Measurements from ENCODE around the gene PRR15L.
"Not testable (repeated sequence)": the region's sequence is repeated elsewhere in the genome, so short reads cannot be mapped to it uniquely, and the experiment has no call there.

Gene PRR15L, protein sequence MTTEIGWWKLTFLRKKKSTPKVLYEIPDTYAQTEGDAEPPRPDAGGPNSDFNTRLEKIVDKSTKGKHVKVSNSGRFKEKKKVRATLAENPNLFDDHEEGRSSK

DNA sequence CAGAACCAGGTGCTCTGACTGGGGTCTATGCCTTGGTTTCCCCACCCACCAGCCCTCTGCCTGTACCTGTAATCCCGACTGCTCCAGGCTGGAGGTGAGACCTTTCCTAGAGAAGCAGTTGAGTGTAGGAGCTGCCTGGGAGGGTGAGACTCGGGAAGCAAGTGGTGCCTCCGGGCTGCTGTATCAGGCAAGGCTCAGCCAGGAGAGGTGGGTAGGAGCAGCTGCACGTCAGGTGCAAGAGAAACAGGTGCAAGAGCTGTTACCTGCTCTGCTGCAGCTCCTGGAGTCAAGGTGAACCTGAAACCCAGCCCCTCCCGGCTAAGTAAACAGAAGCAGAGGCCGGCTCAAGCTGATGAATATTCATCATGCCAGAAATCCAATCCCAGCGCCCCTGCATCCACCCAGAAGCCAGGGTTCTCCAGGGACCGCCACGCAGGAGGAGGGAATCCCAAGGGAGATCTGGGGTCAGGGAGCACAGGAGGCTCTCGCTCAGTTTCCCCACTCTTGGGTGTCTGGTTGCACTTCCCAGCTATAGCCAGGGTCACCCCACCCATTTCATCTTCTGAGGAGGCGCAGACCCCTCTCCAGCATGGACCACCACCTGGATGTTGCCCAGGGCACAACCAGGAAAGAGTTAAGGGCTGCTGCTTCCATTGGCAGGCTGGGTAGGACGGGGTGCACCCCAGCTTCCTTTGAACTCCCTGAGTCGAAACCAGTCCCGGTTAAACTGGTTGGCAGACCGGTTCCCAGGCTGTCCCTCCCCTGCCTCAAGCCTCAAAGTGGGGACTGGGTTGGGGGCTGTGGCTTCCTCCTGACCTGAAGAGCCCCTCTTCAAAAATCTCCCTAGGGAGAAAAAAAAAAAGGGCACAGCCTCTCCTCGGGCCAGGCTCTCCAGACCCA is at the start of gene PRR15L:
Gene PRR15L (minus strand): TSS at position 293 of the 900 bp plus-strand sequence. CDS start 4,649 bp downstream, outside the sequence.
- DNase-seq = no peak

DNA sequence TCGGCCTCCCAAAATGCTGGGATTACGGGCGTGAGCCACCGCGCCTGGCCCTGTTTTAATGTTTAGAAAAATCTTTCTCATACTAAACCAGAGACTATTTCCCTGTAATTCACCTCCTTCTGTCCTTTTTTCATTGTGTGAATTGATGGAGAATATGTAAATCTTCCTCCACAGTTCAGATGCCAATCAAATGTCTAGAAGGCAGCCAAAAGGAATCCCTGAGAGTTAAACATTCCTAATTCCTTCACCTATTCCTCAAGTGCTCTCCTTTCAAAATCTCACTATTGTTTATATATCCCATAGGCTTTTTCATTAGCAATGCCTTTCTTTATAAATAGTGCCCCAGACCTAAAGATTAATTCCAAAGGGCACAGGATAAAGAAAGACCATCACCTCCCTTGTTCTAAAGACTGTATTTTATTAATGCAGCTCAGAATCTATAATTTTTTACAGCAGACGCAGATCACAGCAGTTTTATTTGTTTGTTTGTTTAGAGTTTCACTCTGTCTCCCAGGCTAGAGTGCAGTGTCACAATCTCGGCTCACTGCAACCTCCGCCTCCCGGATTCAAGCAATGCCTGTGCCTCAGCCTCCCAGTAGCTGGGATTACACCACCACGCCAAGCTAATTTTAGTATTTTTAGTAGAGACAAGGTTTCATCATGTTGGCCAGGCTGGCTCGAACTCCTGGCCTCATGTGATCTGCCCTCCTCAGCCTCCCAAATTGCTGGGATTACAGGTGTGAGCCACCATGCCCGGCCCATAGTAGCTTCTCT is 49.4 kb upstream of the PRR15L start:
- no peak for DNase-seq

DNA sequence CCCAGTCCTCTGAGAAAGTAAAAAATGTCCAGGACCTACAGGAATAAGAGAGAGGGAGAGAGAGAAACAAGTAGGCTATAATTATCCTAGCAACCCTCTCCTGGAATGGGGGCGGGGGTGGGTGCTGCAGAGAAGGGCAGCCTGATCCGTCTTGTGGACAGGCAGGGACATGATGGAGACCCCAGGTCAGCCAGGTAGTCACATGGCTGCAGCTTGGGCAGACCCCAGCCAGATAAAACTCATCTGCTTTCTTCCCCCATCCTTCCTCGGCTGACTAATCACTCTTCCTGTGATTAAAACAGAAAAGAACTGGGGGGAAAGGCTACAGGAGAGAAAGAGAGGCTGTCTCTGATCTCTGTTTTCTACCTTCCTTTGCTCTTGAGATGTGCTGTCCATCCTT is 47.3 kb upstream of the PRR15L start:
- no peak for DNase-seq

DNA sequence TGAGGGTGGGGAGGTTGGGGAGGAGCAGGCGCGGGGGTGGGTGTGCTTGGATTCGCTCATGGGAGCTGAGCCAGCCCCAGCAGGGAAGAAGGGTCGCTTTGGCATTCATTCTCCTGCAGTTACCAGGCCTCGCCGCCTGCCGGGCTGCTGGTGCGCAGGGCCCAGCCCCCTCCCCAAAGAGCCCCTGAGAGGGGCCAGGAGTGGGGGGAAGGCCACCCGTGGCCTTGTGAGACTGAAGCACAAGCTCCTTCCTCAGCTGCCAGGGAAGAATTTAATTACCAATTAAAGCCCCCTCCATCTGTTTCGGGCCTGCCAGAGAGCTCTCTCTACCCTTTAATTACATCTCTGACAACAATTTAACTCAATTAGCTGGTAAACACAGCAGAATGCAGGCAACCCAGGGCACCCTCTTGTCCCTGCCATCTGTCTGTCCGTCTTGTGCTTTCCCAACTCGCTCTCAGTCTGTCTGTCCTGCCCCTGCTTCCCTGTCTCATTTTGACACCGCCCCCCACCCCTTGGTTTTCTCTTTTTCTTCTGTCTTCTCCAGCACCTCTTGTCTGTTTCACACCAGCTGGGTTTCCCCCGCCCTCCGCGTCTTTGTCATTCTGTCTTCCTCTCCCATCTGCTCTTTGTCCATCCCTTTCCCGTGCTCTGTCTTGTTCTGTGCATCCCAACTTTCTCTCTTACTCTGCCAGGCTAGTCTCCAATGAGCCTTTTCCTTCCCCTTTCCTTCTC is 45.9 kb upstream of the PRR15L start:
- DNase-seq = no peak

DNA sequence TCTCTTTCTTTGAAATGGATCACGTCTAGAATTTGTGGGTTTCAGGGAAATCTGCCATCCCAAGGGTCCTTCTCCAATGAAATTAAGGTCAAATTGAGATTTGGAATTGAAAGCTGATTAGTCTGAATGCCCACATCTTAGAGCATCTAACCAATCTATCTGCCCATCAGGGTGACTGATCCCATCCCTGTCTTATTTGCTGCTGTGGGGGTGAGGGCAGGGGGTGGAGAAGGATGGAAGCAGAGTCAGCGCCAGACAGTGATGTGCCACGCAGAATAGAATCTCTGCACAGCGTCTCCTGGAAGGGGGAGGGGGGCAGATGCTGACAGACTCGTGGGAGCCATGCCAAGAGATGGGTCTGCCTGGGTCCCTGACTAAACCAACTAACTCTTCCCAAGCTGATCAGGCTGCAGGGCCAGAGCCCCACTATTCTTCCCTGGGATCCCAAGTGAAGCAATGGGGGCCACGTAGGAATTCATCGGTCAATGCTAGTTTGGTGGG is 45.3 kb upstream of the PRR15L start:
- DNase-seq = no peak

DNA sequence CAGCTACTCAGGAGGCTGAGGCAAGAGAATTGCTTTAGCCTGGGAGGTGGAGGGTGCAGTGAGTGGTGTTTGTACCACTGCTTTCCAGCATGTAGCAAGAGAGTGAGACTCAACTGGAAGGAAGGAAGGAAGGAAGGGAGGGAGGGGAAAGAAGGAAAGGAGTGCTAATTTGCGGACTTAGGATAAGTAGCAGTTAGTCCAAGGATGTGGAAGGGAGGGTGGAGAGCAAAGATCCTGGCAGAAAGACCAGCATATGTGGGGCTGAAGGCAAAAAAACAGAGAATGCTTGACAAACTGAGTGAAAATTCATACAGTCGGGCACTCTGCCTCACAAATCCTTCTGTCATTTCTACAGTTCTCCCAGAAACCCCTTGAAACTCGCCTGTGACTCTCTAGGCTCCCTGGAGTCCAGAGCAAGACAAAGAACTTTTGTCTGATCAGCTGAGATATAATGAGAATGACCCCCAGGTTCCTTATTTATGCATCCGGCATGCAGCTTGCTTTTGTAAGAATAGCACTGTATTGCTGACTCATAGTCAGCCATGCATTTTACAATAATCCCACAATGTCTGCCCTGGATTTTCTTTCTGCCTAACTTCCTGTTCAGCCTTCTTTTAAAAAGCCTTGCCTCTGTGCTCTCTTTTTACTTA is 44.7 kb upstream of the PRR15L start:
- no peak for DNase-seq

DNA sequence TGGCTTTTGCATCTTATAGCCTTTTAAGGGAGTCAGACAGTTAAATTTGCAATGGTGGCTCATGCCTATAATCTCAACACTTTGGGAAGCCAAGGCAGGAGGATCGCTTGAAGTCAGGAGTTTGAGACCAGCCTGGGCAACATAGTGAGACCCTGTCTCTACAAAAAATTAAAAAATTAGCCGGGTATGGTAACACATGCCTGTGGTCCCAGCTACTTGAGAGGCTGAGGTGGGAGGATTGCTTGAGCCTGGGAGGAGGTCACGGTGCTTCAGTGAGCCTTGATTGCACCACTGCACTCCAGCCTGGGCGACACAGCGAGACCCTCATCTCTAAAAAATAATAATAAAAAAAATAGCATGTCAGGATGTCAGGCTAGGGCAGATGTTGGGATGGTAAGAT is 44.0 kb upstream of the PRR15L start:
- not testable (repeated sequence) for DNase-seq

DNA sequence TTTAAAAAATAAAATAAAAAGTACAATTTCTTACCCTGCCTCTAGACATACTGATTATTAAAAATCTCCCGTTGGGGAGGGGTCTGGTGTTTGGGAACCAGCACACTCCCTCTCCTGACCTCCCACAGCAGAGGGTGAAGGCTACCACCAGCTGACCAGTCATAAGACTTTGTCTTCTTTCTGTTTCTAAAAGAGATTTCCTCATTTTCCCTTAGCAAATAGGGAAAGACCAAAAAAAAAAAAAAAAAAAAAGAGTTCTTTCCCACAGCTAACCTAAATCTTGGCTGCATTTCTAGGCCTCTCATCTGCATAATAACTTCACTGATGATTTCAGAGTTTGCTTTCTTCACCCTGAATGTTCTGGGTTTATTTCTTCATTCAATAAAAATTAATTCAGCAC is 43.5 kb upstream of the PRR15L start:
- DNase-seq = no peak

DNA sequence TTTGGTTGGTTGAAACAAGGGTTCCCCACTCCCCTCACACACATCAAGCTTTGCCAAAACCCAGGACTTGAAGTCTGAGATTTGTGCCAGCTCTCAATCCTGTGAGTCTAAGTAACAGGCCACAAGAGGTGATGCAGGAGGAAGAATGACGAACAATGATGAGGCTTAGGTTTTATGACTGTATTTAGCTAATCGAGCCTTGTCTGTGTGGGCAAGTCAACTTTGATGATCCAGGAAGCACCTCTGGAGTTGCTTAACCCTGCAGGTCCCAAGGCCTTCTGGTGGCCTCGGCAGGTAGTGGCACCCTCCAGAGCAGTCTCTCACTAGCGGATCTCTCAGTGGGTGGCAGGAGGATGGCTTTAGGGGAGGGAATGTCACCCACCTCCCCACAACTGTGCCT is 41.9 kb upstream of the PRR15L start:
- DNase-seq = no peak

DNA sequence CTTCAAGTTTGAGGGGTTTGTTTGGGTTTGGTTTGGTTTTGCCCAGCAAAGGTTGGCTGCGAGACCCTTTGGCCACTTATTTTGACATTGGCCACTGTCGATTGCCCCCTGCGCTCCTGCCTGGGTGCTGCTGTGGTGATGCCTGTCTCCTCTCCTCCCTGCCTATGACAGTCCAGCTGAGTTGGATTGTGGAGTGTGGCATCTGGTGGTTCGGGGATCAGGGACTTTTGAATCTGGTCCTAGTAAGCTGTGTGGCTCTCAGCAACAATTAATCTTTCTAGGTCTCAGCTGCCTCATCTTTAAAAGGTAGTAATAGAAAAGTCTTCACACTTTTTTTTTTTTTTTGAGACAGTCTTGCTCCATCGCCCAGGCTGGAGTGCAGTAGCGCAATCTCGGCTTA is 40.4 kb upstream of the PRR15L start:
- DNase-seq = no peak

DNA sequence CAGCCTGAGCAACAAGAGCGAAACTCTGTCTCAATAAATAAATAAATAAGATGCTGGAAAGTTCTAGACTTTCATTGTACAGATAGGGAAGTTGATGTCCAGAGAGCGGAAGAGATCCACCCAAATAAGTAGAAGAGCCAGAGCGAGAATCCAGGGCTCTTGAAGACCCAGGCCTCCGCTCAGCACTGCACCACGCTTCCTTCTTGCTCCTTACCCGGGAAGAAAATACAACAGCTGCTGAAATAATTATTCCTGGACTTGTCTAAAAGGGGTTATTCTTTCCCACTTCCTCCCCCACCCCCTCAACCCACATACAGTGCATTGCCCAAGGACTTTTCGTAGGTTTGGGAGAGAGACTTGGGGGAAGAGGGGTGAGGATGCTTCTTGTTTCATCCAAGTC is 39.9 kb upstream of the PRR15L start:
- DNase-seq = no peak

DNA sequence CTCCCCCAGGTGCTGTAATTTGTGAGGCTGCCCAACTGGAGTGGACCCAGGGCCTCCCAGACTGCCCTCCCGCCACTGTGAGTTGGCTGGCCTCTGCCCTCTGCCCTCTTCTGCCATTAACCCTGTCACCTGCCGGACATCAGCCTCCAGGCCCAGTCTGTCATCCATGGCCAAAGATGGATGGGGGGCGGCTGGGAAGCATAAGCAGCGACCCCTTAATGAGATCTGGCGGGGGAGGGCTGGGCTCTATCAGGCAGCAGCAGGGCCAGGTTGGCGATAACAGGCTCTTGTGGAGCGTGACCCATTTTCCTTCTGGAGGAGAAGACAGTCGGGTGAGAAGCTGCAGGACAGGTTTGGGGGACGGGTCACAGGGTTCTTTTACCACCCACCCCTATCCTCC is 38.5 kb upstream of the PRR15L start:
- DNase-seq = no peak

DNA sequence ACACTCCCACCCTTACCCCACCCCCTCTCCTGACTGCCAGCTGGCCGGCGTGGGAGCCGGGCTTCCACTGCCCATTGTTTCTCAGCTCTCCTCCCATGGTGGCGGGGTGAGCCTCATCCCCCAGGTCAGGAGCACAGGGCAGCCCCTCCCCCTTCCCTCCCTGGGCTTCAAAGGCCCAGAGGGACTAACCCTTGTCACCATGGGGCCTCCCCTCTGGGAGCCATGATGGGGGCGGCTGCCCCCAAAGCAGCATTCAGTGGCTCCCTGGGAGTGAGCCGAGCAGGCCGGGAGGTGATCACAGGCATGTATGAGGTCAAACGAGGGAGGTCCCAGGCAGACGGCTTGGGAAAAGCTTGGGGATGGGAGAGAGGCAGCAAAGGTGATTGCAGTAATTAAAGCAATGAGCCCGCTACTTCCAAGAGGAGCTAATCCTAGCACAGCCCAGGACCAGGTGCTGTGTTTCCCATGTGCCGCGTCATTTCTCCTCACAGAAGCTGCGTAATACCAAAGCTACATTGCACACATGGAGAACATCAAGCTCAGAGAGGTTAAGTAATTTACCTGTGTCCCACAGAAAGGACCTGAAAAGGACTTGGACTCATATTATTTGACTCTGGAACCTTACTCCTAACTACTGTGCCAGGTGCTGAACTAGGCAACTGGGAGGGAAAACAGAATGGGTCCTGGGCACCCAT is 37.7 kb upstream of the PRR15L start:
- no peak for DNase-seq

DNA sequence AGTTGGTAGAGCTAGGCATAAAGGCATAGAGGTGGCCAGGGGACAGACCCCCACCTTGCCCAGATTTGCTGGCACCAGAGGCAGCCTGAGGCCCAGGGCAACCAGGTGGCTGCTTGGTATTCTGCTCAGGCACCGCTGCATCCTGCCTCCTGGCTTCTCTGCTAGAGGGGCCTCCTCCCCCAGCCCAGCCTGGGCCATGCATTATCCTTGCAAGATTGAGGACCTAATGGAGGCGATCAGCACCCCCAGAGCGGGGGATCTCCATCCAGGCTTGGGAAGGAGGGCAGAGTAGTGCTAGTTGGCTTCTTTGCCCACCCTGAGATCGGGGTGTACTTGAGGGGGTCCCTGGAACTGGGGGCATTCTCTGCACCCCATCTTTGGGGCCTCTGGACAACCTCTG is 37.0 kb upstream of the PRR15L start:
- no peak for DNase-seq

DNA sequence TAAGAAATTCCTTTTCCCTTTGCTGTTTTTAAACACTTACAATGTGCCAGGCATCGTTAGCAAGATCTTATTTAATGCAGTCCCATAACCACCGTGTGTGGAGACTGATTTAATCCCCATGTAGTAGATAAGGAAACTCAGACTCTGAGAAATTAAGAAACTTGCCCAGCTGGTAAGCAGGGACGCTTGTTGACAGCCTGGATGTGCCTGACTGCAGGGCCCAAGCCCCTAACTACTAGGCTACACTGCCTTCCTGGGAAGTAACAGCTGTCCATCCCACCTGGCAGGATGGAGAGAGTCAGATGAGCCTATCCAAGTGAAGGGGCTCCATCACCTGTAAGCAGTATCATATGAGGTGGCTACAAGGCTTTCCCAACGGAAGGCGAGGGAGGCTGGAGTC is 36.3 kb upstream of the PRR15L start:
- DNase-seq = no peak

DNA sequence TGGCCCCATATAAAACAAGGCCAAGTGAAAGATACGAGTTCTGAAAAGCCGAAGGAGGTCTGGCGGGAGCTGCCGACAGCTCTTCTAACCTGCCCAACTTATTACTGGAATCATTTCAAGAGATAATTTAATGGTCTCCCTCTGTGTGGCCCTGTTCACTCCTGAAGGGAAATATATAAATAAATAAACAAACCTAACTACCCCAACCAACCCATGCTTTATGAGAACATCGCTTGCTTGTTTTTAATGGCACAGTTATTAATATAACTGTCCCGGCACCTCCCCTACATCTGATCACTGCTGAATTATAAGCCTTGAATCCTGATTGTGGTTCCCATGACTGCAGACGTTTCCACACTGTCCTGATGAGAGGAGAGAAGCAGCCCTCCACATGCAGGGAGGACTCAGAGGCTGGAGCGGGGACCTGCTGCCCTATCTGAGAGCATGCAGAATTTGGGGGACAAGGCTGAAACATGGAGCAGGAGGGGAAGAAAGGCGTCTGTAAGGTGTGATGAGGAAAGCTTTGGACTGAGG is 35.4 kb upstream of the PRR15L start:
- no peak for DNase-seq

DNA sequence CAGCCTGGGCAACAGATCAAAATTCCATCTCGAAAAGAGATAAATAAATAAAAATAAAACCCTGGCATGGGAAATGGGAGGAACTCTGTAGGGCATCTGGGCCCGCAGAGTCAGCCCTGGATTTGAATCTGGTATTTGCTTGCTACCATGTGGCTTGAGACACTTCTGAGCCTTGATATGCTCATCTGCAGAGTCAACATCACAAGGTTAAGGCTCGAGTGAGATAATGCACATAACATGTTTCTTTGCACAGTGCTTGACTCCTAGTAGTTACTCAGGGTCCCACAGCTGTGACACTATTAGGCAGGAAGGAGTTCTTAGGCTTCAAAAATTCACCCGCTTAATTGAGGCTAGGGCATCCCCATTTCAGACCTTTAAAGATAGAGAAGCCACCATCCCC is 34.5 kb upstream of the PRR15L start:
- DNase-seq = no peak

DNA sequence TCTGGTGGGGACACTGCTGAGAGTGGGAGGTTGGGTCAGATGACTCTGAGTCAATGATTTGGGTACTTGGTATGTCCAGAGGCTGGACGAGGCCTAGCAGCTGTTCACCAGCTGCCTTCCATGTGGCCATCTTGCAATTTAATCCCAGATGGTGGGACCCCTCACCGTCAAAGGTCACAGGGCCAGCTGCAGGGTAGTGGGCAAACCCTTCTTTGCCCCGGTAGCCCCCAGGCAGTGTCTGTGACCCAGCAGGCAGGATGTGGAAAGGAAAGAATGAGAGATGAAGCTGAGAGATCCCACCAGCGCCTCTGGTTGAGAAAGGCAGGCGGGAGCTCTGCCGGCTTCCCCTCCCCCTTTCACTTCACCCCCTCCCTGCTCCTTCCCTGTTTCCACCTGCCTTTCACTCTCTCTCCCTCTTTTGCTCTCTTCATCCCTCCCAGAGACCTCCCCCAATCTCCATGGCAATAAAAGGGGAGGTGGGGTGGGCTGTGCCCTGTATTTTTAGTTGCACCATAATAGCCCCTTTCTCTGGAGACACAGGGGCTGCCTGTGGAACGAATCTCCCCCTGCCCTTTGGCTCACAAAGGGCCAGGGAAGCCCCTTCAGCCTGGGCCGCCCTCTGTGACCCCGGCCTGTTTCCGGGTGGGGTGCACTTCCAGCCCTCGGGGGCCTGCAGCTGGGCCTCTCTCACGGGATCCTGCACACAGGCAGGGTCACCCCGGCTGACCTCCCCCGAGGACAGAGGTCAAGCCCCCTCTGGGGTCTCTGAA is 33.5 kb upstream of the PRR15L start:
- no peak for DNase-seq

DNA sequence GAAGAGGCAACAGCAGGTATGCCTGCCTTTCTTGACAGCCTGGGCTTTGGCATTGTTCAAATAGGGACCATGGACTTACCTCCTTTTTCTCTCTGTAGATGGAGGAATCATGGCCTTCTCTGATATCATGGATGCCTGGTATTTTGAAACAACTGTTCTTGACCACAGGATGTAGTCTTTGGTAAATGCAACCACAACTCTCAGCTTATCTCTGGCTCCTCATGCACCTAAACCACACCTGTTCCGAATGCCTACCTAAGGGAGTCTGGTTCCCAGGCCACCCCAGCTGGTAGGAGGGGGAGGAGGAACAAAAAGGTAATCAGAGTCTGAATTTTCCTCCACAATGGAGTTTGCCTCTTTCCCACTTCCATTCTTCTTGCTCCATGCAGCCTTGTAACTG is 32.0 kb upstream of the PRR15L start:
- no peak for DNase-seq

DNA sequence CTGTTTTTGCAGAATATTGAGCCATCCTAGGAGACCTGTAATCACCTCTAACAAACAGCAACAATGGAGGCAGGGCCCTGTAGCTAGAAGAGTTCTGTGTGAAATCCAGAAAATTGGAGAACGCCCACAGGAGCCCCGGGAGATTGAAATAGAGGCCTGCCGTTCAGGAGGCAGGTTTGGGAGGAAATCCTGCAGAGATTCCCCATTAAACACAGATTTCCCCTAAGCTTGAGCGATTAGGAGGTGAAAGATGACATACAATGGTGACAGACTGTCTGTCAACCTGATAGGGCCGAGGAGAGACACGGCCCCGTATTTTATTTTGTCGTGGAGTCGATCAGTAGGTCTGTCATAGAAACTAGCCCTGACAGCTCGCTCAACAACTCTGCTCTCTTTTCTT is 31.5 kb upstream of the PRR15L start:
- no peak for DNase-seq

DNA sequence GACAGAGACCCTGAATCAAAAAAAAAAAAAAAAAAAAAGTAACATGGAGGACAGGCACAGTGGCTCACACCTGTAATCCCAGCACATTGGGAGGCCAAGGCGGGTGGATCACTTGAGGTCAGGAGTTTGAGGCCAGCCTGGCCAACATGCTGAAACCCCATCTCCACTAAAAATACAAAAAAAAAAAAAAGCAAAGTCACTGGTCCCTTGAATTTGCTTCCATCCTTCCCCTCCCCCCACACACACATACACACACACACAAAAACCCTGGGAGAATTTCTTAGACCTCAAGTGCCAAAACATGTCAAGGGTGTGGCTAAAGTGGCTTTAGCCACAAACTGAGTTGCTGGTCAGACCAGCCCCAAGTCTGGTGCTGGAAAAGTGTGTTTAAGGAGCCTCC is 30.8 kb upstream of the PRR15L start:
- not testable (repeated sequence) for DNase-seq
